Measurements from ENCODE around the gene ITGB3. TPM values are rescaled to one million over a fixed set of nuclear protein-coding genes. Genes with fewer than 3 reads are reported as not detected.

Gene ITGB3
- total and polyA plus RNA-seq, 2 of the 4 experiments (the other 2 are of a cell fraction) = 9.8 to 17.6 TPM

- H3K9me3 ChIP-seq (ENCODE audit: control insufficient read depth, insufficient read depth, low read length) = no peaks in the 10 kb centered on the region
- in situ Hi-C loops (cut with MboI; ENCODE audit: low sequenced_read_pairs) (no loop called here), intact Hi-C loops (cut with micrococcal nuclease) (no loop called here), dilution Hi-C loops (cut with HindIII; ENCODE audit: low sequenced_read_pairs, unreplicated experiment) (no loop called here)
- H3K9ac ChIP-seq (ENCODE audit: low read depth, low read length) = no peak overlapping the region
- no peaks in the 10 kb centered on the region for H4K20me1 ChIP-seq (ENCODE audit: insufficient read depth, low read length)
- peak overlapping the region; percentile 89; the same call in 1 of the 3 replicates for H2BK15ac ChIP-seq (ENCODE audit: low read depth, low read length)
- no peak overlapping the region for H3K4me2 ChIP-seq (ENCODE audit: low read depth, low read length)
- DNase-seq = peak; percentile 69
- H3K18ac ChIP-seq (ENCODE audit: low read depth, low read length) = peak overlapping the region; percentile 22; the same call in 1 of the 2 replicates
- H2AK9ac ChIP-seq (replicated peaks; ENCODE audit: low read depth, low read length, poor library complexity) = peak overlapping the region; percentile 80
- WGBS, 2 experiments (ENCODE audit: extremely low coverage in 2 of 2, insufficient read length in 1 of 2) = 70% methylated on average over 3 of the region's 6 CpGs; no CpG with 5 or more reads in 1 of the 2 experiments
- no peak overlapping the region for H3K27ac ChIP-seq (ENCODE audit: insufficient read depth, low read length)
- H3K4ac ChIP-seq (ENCODE audit: low read depth, low read length) = peak overlapping the region; percentile 86
- H3K36me3 ChIP-seq (ENCODE audit: control insufficient read depth, insufficient read depth, low read length) = peaks cover 56% of the 10 kb centered on the region
- peaks cover 9% of the 10 kb centered on the region for H3K4me1 ChIP-seq (ENCODE audit: control insufficient read depth, insufficient read depth, low read length)
- BruUV-seq (replicated peaks) = no TSS peak
- H4K5ac ChIP-seq (ENCODE audit: low read depth, low read length) = peak overlapping the region; percentile 17
- peak overlapping the region; percentile 30 for H2BK5ac ChIP-seq (ENCODE audit: low read depth, low read length, poor library complexity, severe bottlenecking)
- peaks cover 12% of the 10 kb centered on the region for H3K9me1 ChIP-seq (ENCODE audit: insufficient read depth, low read length)
- H3K79me1 ChIP-seq (ENCODE audit: low read depth in 1 of 2, low read length in 2 of 2) = 0 out of 4 replicates have a peak, but pooled peaks cover 0 to 7% of the 10 kb centered on the region in 2 experiments
- H2AK5ac ChIP-seq (ENCODE audit: low read depth, low read length) = peak overlapping the region; percentile 96
- H3K4me3 ChIP-seq (ENCODE audit: insufficient read depth, low read depth, low read length) = no peak overlapping the region
- H3K27me3 ChIP-seq (ENCODE audit: control insufficient read depth, insufficient read depth, low read length) = no peaks in the 10 kb centered on the region
- H3K14ac ChIP-seq (replicated peaks; ENCODE audit: low read depth, low read length) = peak overlapping the region; percentile 82
- ChIA-PET POLR2A (ENCODE audit: unreplicated experiment) (no interaction called here), CTCF (no interaction called here)
- peak overlapping the region; percentile 68 for H4K91ac ChIP-seq (ENCODE audit: insufficient read depth, low read depth, low read length)
- no peak overlapping the region for H3K23ac ChIP-seq (ENCODE audit: low read depth, low read length)
- H2BK120ac ChIP-seq (ENCODE audit: low read depth, low read length) = peak overlapping the region; percentile 71
- peak overlapping the region; percentile 19 for H2AFZ ChIP-seq (replicated peaks; ENCODE audit: low read length, poor library complexity)
- no peak overlapping the region for H3K56ac ChIP-seq (ENCODE audit: extremely low read depth, insufficient read depth, low read length)
- peak; percentile 78 for ATAC-seq (ENCODE audit: low read depth)
- peak overlapping the region in 1 of 2 experiments; percentile 71; a peak in 3 of 4 replicates for H4K8ac ChIP-seq (ENCODE audit: low read depth in 2 of 2, low read length in 2 of 2)
- peak; percentile 86 for TF ChIP-seq NFE2L2 (IDR thresholded peaks at IDR 0.05; ENCODE audit: low read depth, low read length)
- peak; percentile 41; the same call in 1 of the 2 replicates for TF ChIP-seq MAFK (IDR thresholded peaks at IDR 0.05; ENCODE audit: low read depth, low read length)
- no peak for TF ChIP-seq USF2 (IDR thresholded peaks at IDR 0.05; ENCODE audit: low read depth, low read length)
- TF ChIP-seq SMC3 (IDR thresholded peaks at IDR 0.05; ENCODE audit: low read depth, low read length) = no peak
- H2BK20ac ChIP-seq (ENCODE audit: low read depth, low read length) = peak overlapping the region; percentile 65
These were observed 35.0 kb downstream of the ITGB3 start for GRCh38 chr17:47288531-47289116.
